GM12874 (cell line): ENCODE results near the gene CEBPB.

Experiments
- TF ChIP-seq, protein P1 (sequence below): IDR thresholded peaks from 2 replicates; pipeline ENCODE4 v1.5.1; 2011; ENCODE audit warnings: low read depth, mild to moderate bottlenecking, control low read depth, low read length, moderate library complexity; ENCODE audit not compliant: insufficient read depth

Gene CEBPB

DNA sequence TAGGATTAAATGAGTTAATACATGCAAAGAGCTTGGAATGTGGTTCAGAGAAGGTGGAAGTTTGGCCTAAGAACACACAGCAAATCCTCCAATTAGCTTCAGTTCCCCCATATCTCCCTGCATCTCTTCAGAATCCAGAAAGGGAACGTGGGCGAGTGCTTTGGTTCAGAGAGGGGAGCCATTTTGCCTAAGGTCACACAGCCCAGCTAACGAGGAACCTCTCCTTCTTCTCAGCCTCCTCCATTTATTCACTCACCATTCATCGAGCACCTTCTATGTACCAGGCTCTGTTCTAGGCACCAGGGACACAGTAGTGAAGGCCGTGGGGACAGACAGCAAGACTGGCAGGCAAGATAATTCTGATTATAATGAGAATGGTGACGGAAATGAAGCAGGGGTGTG, 2.3 kb upstream of the CEBPB start:
- TF ChIP-seq, protein P1, sequence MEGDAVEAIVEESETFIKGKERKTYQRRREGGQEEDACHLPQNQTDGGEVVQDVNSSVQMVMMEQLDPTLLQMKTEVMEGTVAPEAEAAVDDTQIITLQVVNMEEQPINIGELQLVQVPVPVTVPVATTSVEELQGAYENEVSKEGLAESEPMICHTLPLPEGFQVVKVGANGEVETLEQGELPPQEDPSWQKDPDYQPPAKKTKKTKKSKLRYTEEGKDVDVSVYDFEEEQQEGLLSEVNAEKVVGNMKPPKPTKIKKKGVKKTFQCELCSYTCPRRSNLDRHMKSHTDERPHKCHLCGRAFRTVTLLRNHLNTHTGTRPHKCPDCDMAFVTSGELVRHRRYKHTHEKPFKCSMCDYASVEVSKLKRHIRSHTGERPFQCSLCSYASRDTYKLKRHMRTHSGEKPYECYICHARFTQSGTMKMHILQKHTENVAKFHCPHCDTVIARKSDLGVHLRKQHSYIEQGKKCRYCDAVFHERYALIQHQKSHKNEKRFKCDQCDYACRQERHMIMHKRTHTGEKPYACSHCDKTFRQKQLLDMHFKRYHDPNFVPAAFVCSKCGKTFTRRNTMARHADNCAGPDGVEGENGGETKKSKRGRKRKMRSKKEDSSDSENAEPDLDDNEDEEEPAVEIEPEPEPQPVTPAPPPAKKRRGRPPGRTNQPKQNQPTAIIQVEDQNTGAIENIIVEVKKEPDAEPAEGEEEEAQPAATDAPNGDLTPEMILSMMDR, result no peak

DNA sequence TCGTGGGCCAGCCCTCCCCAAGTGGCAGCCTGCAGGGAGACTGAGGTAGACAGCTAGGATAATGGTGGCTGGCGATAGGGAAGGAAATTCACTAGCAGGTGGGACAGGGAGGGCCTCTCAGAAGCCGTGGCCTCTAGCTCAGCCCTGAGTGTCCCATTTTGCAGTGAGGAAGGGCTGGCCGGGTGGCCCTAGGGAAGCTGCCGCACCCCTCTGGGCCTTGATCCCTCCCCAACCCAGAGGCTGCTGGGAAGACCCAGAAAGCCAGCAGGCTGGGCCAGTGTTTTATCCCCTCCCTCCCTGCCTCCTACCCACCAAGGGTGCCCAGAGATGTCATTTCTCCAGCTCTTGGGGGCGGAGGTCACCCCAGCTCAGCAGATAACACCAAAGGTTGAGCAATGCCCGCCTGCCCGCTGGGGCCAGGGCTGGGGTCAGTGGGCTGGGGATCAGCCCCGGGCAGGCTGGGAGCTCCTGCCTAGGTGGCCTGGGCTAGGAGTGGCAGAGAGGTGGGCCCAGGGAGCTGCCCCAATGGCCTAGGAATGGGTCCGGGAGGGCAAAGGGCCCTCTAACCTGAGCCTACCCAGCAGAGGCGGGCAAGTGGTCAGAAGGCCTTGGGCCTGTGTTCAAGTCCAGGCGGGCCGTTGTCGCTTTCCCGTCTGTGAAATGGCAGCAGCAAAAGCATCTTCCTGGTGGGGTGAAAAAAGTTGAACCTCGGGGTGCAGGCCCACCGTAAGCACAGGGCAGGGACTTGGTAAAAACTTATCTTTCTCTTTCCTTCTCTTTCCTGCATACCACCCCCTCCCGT, 1.6 kb upstream of the CEBPB start:
- TF ChIP-seq, protein P1, result no peak

DNA sequence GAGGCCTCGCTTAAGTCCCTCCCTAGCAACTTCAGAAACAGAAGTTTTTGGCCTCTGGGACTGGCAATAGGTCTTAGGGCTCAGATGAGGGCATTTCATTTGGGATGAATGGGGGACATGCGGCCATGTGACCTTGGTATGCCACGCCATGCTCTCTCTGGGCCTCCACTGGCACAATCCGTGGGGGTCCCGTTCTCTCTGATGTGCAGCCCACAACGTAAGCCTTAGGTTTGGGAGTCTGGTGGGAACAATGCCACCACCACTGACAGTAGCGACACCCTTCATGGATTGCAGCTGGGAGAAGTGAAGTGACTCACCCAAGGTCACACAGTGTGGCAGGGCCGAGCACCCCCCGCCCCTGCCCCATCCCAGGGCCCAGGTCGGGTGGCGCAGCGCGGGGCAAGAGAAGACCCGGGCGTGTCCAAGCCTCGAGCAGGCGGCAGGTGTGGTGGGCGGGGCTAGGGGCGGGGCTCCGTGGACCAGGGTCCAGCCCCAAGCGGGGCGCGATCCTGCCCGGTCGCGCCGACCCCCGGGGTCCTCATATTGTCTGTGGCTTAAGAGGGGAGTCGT, 864 bp upstream of the CEBPB start:
- TF ChIP-seq, protein P1, result no peak

DNA sequence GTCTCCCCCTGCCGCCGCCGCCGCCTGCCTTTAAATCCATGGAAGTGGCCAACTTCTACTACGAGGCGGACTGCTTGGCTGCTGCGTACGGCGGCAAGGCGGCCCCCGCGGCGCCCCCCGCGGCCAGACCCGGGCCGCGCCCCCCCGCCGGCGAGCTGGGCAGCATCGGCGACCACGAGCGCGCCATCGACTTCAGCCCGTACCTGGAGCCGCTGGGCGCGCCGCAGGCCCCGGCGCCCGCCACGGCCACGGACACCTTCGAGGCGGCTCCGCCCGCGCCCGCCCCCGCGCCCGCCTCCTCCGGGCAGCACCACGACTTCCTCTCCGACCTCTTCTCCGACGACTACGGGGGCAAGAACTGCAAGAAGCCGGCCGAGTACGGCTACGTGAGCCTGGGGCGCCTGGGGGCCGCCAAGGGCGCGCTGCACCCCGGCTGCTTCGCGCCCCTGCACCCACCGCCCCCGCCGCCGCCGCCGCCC, 474 bp downstream of the CEBPB start:
- TF ChIP-seq, protein P1, result no peak

DNA sequence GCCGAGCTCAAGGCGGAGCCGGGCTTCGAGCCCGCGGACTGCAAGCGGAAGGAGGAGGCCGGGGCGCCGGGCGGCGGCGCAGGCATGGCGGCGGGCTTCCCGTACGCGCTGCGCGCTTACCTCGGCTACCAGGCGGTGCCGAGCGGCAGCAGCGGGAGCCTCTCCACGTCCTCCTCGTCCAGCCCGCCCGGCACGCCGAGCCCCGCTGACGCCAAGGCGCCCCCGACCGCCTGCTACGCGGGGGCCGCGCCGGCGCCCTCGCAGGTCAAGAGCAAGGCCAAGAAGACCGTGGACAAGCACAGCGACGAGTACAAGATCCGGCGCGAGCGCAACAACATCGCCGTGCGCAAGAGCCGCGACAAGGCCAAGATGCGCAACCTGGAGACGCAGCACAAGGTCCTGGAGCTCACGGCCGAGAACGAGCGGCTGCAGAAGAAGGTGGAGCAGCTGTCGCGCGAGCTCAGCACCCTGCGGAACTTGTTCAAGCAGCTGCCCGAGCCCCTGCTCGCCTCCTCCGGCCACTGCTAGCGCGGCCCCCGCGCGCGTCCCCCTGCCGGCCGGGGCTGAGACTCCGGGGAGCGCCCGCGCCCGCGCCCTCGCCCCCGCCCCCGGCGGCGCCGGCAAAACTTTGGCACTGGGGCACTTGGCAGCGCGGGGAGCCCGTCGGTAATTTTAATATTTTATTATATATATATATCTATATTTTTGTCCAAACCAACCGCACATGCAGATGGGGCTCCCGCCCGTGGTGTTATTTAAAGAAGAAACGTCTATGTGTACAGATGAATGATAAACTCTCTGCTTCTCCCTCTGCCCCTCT, 1.1 kb downstream of the CEBPB start:
- TF ChIP-seq, protein P1, result peak; percentile 40; the same call in 1 of the 2 replicates

DNA sequence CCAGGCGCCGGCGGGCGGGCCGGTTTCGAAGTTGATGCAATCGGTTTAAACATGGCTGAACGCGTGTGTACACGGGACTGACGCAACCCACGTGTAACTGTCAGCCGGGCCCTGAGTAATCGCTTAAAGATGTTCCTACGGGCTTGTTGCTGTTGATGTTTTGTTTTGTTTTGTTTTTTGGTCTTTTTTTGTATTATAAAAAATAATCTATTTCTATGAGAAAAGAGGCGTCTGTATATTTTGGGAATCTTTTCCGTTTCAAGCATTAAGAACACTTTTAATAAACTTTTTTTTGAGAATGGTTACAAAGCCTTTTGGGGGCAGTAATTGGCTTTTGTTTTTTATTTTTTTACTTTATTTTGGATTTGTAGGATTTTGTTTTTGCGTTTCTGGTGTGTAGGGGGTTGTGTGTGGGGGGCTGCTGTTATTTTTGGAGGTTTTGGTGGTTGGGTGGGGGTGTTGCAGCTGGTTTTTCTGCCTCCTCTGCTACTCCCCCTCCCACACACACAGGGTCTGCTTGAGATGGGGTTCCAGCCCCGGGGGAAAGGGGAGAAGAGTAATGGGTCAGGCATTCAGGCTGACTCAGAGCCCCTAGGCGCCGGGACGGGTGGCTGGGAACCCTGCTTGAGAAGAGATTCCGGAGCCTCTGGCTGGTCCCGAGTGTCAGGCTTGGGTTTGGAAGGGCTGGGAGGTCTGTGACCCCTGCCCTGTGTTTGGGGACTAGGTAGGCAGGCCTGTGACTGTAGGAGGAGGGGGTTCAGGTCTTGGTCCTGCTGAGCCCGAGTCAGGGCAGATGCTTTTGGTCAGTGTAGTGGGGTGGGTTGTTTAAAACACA, 2.0 kb downstream of the CEBPB start:
- TF ChIP-seq, protein P1, result no peak
